HepG2 (cell line): ENCODE measurements around the gene GLCE. TPM values are rescaled to one million over a fixed set of nuclear protein-coding genes. Genes with fewer than 3 reads are reported as not detected.

Experiments
- BORCS8-MEF2B ChIP-seq: sonication (generic); formaldehyde crosslinking; IDR thresholded peaks from 2 replicates; pipeline ENCODE4 v1.8.0; 2022; ENCODE audit warnings: mild to moderate bottlenecking, missing genetic modification reagents
- BRD4 ChIP-seq: sonication (generic); formaldehyde crosslinking; IDR thresholded peaks from 2 replicates; pipeline ENCODE4 v1.4.0; 2020; ENCODE audit warnings: missing genetic modification reagents
- CHD4 ChIP-seq: fragments of 200-600 bp; sonication (generic); IDR thresholded peaks from 2 replicates; pipeline ENCODE4 v1.7.0; 2017; ENCODE audit warnings: mild to moderate bottlenecking, low read length, borderline replicate concordance
- EED ChIP-seq: sonication (generic); formaldehyde crosslinking; IDR thresholded peaks from 2 replicates; pipeline ENCODE4 v1.5.0; 2020; ENCODE audit warnings: mild to moderate bottlenecking, missing genetic modification reagents
- GABPB1 ChIP-seq: IDR thresholded peaks from 2 replicates; pipeline ENCODE4 v1.6.1; 2016; ENCODE audit warnings: mild to moderate bottlenecking, missing genetic modification reagents, moderate library complexity, missing compliant biosample characterization
- KLF16 ChIP-seq, 2 experiments: sonication (generic) in 1 of 2; formaldehyde crosslinking in 1 of 2; IDR thresholded peaks; 2 replicates each; pipeline versions ENCODE4 v1.6.1 to v1.8.0; 2016 to 2023; ENCODE audit warnings: missing genetic modification reagents in 2 of 2, missing compliant biosample characterization in 1 of 2
- KMT2B ChIP-seq: IDR thresholded peaks from 2 replicates; pipeline ENCODE4 v1.6.1; 2016; ENCODE audit warnings: missing genetic modification reagents, missing compliant biosample characterization
- NFKBIZ ChIP-seq: IDR thresholded peaks from 2 replicates; pipeline ENCODE4 v1.6.1; 2018; ENCODE audit warnings: missing genetic modification reagents, missing compliant biosample characterization
- RAD21 ChIP-seq: fragments of 450-650 bp; formaldehyde crosslinking; IDR thresholded peaks from 2 replicates; pipeline ENCODE4 v1.5.0; 2020; ENCODE audit warnings: mild to moderate bottlenecking
- SAFB2 ChIP-seq: sonication (generic); formaldehyde crosslinking; IDR thresholded peaks from 2 replicates; pipeline ENCODE4 v1.5.1; 2020; ENCODE audit warnings: missing genetic modification reagents, low read depth, mild to moderate bottlenecking, borderline replicate concordance
- TFDP1 ChIP-seq: IDR thresholded peaks from 2 replicates; pipeline ENCODE4 v1.6.1; 2016; ENCODE audit warnings: missing compliant biosample characterization, missing genetic modification reagents, borderline replicate concordance
- THAP8 ChIP-seq: sonication (generic); formaldehyde crosslinking; IDR thresholded peaks from 2 replicates; pipeline ENCODE4 v1.5.1; 2020; ENCODE audit warnings: missing genetic modification reagents, mild to moderate bottlenecking, borderline replicate concordance
- ZBED4 ChIP-seq: sonication (generic); formaldehyde crosslinking; IDR thresholded peaks from 2 replicates; pipeline ENCODE4 v1.4.0; 2020; ENCODE audit warnings: missing genetic modification reagents, borderline replicate concordance
- ZHX2 ChIP-seq, 2 experiments: sonication (generic) in 1 of 2; formaldehyde crosslinking in 1 of 2; IDR thresholded peaks; 2 replicates each; pipeline versions ENCODE4 v1.6.1 to v1.9.0; 2014 to 2022; ENCODE audit warnings: antibody characterized with exemption in 1 of 2, borderline replicate concordance in 1 of 2, inconsistent platforms in 1 of 2, low read depth in 1 of 2, missing genetic modification reagents in 1 of 2
- ZNF605 ChIP-seq: sonication (generic); formaldehyde crosslinking; IDR thresholded peaks from 2 replicates; pipeline ENCODE4 v1.8.0; 2022; ENCODE audit warnings: mild to moderate bottlenecking, missing genetic modification reagents
- polyA plus RNA-seq, 8 experiments: library from polyadenylated mRNA; depleted of rRNA in 3 of 8; stranded (reverse) in 7 of 8; unstranded in 1 of 8; fragments of >200 nt; fragmentation: Illumina TruSeq in 4 of 8; extraction: Trizol in 4 of 8; gene quantifications; 2 replicates each; pipeline versions ENCODE4 v1.2.1 to v1.2.3, GENCODE V29; 2011 to 2016; ENCODE audit warnings: low read depth in 4 of 8, missing spikeins in 1 of 8, mixed read lengths in 1 of 8; ENCODE audit not compliant: insufficient read depth in 1 of 8
- total RNA-seq, 5 experiments: library from RNA; depleted of rRNA; stranded (reverse); fragments of >200 nt; fragmentation: Illumina TruSeq; extraction: Trizol; gene quantifications; 2 replicates each; pipeline ENCODE4 v1.2.3, GENCODE V29; 2016; ENCODE audit warnings: low read depth in 1 of 5

GLCE gene
- total and polyA plus RNA-seq, 2 of the 13 experiments (the other 11 are each of a cell fraction or from before 2014, with no cell fraction given), result 12.9 to 23.4 TPM

DNA sequence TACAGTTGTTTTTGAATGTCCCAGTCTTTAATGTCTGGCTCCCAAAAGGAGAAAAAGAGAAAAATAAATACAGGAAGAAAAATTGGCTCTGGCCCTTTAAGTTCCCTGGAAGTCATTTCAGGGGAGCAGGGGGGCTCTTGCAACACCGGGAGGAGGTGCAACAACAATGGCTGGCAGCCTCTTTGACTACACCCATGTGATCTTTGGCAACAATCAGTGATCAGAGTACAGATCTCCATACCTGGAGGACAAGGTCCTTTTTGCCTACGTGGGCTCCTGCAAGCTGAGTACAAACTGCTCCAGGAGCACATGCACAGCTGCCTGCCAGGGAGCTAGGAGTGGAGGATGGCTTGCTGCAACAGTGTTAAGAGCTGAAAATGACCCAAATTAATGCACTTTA, 63.9 kb downstream of the GLCE start (continued):
- TF ChIP-seq ZBED4 (CRISPR knock-in tag) (0 out of 2 replicates have a peak, but pooled peaks have one; percentile 25), KMT2B (CRISPR knock-in tag) (peak; percentile 41; the same call in 1 of the 2 replicates), ZHX2 (IDR thresholded peaks at IDR 0.05; ENCODE audit: low read depth) (no peak), ZHX2 (CRISPR knock-in tag; IDR thresholded peaks at IDR 0.05; ENCODE audit: borderline replicate concordance) (no peak), RAD21 (no peak), SAFB2 (CRISPR knock-in tag) (no peak), GABPB1 (CRISPR knock-in tag) (no peak; the same call in 1 of the 2 replicates), BORCS8-MEF2B (CRISPR knock-in tag) (peak; percentile 44; the same call in 1 of the 2 replicates), BRD4 (CRISPR knock-in tag) (no peak), CHD4 (no peak), TFDP1 (CRISPR knock-in tag) (peak; percentile 31; the same call in 1 of the 2 replicates), THAP8 (CRISPR knock-in tag) (no peak), ZNF605 (peak; percentile 78; the same call in 1 of the 2 replicates), NFKBIZ (CRISPR knock-in tag) (peak; percentile 58; the same call in 1 of the 2 replicates), EED (CRISPR knock-in tag) (no peak), KLF16 (CRISPR knock-in tag; IDR thresholded peaks at IDR 0.05) (peak in 1 of 2 experiments; percentile 69; a peak in 2 of 4 replicates)
